ENCODE data around the gene ASS1. TPM values are rescaled to one million over a fixed set of nuclear protein-coding genes. Genes with fewer than 3 reads are reported as not detected.

ASS1 gene
- total RNA-seq, 1 donor from 2014 or later = 96.0 TPM

DNA sequence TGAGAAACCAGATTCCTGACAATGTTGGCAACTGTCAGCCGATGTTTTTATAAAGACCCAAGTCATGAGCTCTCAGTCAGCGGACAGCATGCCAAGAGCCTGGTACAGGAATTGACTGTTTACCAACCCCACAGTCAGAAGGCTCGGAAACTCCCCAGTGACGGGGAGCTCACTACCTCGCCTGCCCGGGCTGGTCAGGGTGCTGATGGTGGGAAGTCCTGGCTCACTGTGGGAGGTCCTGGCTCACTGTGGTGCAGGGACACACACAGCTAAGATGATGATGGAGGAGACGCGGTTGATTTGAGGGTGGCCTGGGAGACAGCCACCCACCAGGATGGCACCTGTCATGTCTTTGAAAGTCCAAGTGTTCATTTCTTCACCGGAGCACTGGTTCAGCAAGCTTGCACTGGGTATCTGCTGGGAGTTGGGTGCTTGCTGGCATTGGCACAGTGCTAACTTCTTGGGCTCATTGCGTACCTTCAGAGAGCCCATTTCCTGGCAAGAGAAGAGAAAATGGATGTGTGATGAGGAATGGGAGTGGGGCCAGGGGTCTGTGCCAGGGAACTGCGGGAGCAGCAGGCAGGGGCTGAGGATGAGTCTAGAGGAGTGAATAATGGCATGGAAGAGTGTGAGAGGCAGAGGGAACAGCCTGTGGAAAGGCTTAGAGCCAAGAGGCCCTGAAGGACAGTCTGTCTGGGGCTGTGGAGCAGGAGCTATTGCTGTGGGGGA is 15.3 kb downstream of the ASS1 start:
- DNase-seq (no peak), ATAC-seq (no peak)
- Histone ChIP-seq H3K9me3 (no peaks in the 10 kb centered on the region), H3K4me3 (no peak overlapping the region), H3K27me3 (no peaks in the 10 kb centered on the region), H3K36me3 (peaks cover 4% of the 10 kb centered on the region), H3K4me1 (no peaks in the 10 kb centered on the region), H3K27ac (no peak overlapping the region)
- intact Hi-C loops (cut with DNase I) = loop anchor here (5.0 kb wide), 1 partner anchor 222 kb away; no protein-coding TSS in a partner anchor
- TF ChIP-seq, protein P1, sequence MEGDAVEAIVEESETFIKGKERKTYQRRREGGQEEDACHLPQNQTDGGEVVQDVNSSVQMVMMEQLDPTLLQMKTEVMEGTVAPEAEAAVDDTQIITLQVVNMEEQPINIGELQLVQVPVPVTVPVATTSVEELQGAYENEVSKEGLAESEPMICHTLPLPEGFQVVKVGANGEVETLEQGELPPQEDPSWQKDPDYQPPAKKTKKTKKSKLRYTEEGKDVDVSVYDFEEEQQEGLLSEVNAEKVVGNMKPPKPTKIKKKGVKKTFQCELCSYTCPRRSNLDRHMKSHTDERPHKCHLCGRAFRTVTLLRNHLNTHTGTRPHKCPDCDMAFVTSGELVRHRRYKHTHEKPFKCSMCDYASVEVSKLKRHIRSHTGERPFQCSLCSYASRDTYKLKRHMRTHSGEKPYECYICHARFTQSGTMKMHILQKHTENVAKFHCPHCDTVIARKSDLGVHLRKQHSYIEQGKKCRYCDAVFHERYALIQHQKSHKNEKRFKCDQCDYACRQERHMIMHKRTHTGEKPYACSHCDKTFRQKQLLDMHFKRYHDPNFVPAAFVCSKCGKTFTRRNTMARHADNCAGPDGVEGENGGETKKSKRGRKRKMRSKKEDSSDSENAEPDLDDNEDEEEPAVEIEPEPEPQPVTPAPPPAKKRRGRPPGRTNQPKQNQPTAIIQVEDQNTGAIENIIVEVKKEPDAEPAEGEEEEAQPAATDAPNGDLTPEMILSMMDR (IDR thresholded peaks at IDR 0.05) = no peak

DNA sequence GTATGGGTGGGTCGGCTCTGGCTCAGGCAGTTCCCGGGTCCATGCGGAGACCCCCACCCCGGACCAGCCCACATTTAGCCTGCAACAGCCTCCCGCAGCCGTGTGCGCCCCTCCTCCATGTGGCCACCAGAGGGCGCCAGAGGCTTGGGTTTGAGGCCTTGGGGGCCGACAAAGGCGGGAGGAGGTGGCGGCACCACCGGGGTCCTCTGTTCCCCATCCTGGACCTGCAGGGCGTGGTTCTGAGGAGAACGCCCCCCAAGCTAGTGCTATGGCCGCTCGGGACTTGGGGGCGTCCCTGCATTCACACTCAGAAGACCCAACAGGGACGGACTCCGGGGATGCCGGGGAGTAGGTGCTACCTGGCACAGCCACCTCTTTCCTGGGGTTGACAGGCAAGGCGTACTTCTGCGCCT is 16.5 kb downstream of the ASS1 start:
- H3K4me1 ChIP-seq = no peaks in the 10 kb centered on the region
- intact Hi-C loops (cut with DNase I) = loop anchor here (5.0 kb wide), 1 partner anchor 221 kb away; no protein-coding TSS in a partner anchor
- TF ChIP-seq, protein P1 (IDR thresholded peaks at IDR 0.05) = peak; percentile 94
- H3K4me3 ChIP-seq = no peak overlapping the region
- DNase-seq = peak; percentile 80
- H3K9me3 ChIP-seq = no peaks in the 10 kb centered on the region
- ATAC-seq = peak; percentile 79
- H3K27me3 ChIP-seq = no peaks in the 10 kb centered on the region
- no peak overlapping the region for H3K27ac ChIP-seq
- H3K36me3 ChIP-seq = peaks cover 12% of the 10 kb centered on the region

DNA sequence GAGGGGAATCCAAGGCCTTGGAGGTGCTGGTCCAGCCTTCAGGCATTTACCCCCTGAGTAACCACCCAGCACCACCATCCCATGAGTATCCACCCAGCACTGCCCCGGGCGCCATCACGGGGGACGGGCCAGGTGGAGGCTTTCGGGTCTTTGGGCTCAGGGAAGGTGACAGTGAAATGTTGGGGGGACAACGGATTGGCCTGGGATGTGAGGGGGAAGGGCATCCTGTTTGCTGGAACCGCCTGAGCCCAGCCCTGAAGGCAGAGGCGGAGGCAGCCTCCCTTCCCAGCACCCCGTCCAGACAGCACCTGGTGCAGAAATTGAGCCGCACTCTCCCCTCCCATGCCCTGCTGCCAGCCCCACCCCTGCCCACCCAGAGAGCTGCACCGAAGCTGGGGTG is 17.0 kb downstream of the ASS1 start:
- DNase-seq = no peak
- no peaks in the 10 kb centered on the region for H3K27me3 ChIP-seq
- no peak for ATAC-seq
- intact Hi-C loops (cut with DNase I) = loop anchor here (5.0 kb wide), 1 partner anchor 221 kb away; no protein-coding TSS in a partner anchor
- TF ChIP-seq, protein P1 (IDR thresholded peaks at IDR 0.05) = no peak
- peaks cover 12% of the 10 kb centered on the region for H3K36me3 ChIP-seq
- no peaks in the 10 kb centered on the region for H3K4me1 ChIP-seq
- no peaks in the 10 kb centered on the region for H3K9me3 ChIP-seq
- no peak overlapping the region for H3K27ac ChIP-seq
- no peak overlapping the region for H3K4me3 ChIP-seq

DNA sequence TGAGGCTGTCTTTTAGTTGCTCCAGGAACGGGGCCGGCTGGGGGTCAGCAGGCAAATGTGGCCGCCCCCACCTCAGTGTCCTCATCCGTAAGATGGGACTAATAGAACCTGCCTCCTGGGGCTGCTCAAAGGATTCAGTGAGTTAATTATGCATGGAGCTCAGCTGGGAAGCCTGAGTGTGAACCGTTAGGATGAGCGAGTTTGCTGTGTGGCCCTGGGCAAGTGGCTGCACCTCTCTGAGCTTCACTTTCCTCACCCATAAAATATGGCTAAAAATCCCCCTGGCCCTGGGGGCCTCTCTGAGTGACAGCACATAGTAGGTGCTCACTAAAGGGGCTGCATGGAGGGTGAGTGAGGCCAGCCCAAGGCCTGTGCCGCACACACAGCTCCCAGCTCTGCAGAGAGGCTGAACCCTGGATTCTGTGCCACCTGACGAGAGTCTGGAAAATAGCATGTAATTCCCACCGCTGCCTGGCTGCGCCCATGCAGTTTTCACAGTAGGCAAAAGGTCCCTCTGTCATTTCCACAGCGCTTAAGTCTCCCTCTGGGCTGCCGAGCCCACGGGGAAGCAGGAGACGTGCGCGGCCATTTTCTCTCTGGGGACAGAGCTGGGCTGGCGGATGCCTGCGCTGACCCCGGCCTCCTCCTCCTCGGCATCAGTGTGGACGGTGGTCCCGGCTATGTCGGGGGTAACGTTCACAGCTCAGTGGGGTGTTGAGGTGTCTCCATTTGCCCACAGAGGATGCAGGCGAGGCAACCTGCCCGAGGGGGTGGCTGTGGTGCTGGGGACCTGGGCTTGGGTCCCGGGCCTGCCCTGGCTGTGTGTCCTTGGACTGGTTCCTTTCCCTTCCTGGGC is 18.2 kb downstream of the ASS1 start:
- Histone ChIP-seq H3K27me3 (no peaks in the 10 kb centered on the region), H3K36me3 (peaks cover 12% of the 10 kb centered on the region), H3K4me3 (no peak overlapping the region), H3K9me3 (no peaks in the 10 kb centered on the region), H3K27ac (no peak overlapping the region), H3K4me1 (no peaks in the 10 kb centered on the region)
- intact Hi-C loops (cut with DNase I) = loop anchor here (5.0 kb wide), 1 partner anchor 219 kb away; no protein-coding TSS in a partner anchor
- ATAC-seq (no peak), DNase-seq (no peak)
- TF ChIP-seq, protein P1 (IDR thresholded peaks at IDR 0.05) = no peak

- Histone ChIP-seq H3K27me3 (no peaks in the 10 kb centered on the region), H3K4me3 (no peak overlapping the region), H3K27ac (no peak overlapping the region), H3K9me3 (no peaks in the 10 kb centered on the region), H3K4me1 (no peaks in the 10 kb centered on the region), H3K36me3 (peaks cover 12% of the 10 kb centered on the region)
- DNase-seq (no peak), ATAC-seq (no peak)
- TF ChIP-seq, protein P1 (IDR thresholded peaks at IDR 0.05) = no peak
- intact Hi-C loops (cut with DNase I) = loop anchor here (5.0 kb wide), 1 partner anchor 218 kb away; no protein-coding TSS in a partner anchor
Observed at GRCh38 chr9:130463763-130464745, 19.3 kb downstream of the ASS1 start.
